Hippocampal formation (tissue), 2 donors: Measurements from ENCODE around the gene WNT9A.
"Not testable (repeated sequence)": the region's sequence is repeated elsewhere in the genome, so short reads cannot be mapped to it uniquely, and the experiment has no call there.

Experiments
- DNase-seq, 2 donors: peaks; one replicate each; lab custom pipeline; 2025; lab: John Stamatoyannopoulos, UW

The WNT9A gene

GRCh38 chr1:227947676-227948492, at the start of gene WNT9A:
TSS of gene WNT9A (minus strand) at chr1:227947932. CDS start at chr1:227947887, 45 bp downstream.
- no peak for DNase-seq

GRCh38 chr1:227996187-227996950, 48.6 kb upstream of the WNT9A start:
- no peak for DNase-seq

GRCh38 chr1:227994632-227995300, 47.0 kb upstream of the WNT9A start:
- DNase-seq: no peak

DNA sequence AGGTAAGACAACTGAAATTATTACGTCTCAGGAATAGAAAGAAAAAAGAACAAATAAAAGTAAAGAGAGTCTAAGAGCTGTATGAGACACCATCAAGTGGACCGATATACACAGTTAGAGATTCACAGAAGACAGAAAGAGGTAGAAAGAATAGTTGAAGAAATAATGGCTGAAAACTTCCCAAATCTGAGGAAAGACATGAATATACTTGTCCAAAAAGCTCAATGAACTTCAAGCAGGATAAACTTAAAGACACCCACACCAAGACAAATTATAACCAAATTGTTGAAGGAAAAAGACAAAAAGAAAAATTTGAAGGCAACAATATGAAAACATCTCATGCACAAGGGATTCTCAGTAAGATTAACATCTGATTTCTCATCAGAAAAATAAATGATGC, 39.4 kb upstream of the WNT9A start:
- no peak for DNase-seq

GRCh38 chr1:227975583-227976283, 28.0 kb upstream of the WNT9A start:
- not testable (repeated sequence) for DNase-seq

GRCh38 chr1:227973724-227974288, 26.1 kb upstream of the WNT9A start:
- not testable (repeated sequence) for DNase-seq

GRCh38 chr1:227972843-227973374, 25.2 kb upstream of the WNT9A start:
- DNase-seq: not testable (repeated sequence)

DNA sequence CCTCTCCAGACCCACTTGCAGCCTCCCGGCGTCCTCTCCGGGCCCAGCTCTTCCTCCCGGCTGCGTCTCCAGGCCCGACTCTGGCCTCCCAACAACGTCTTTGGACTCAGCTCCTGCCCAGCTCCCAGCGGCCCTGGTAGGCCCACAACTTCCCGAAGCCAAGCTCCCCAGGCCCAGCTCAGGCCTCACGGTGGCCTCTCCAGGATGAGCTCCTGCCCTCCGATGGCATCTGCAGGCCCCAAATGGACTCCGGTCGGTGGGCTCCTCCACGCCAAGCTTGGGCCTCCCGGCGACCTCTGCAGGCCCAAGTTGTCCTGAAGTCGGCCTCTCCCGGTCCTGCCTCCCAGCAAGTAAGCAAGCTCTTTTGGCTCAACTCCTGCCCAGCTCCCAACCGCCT, 24.5 kb upstream of the WNT9A start:
- not testable (repeated sequence) for DNase-seq

- DNase-seq: not testable (repeated sequence)
Measured at GRCh38 chr1:227971643-227972282, 24.0 kb upstream of the WNT9A start.

GRCh38 chr1:227971216-227971615, 23.5 kb upstream of the WNT9A start:
- not testable (repeated sequence) for DNase-seq

DNA sequence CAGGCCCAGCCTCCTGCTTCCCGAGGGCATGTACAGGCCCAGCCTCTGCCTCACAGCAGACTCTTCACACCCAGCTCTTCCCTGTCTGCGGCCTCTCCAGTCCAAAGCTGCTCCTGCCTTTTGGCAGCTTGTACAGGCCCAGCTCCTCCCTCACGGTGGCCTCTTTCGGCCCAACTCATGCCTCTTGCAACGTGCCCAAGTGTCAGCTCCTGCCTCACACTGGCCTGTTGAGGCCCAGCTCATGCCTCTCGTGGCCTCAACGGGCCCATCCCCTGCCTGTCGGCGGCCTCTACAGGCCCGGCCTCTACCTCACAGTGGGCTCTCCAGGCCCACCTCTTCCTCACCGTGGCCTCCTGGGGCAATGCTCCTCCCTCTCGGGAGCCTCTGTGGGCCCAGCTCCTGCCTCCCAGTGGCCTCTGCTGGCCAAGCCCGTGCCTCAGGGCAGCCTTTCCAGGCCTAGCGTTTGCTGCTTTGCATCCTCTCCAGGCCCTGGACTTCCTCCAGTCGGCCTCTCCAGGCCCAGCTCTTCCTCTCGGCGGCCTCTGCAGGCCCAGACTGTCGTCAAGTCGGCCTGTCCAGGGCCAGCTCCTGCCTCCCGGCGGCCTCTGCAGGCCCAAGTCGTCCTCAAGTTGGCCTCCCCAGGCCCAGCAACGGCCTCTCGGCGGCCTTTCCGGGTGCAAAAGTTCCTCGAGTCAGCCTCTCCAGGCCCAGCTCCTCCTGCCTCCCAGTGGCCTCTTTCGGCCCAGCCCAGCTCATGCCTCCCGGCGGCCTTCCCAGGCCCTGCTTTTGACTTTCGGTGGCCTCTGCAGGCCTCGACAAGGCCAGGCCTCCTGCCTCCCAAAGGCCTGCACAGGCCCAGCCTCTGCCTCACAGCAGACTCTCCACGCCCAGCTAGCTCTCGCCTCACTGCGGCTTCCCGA, 22.6 kb upstream of the WNT9A start:
- DNase-seq: not testable (repeated sequence)

- DNase-seq: not testable (repeated sequence)
Measured at GRCh38 chr1:227967815-227968214, 20.1 kb upstream of the WNT9A start.

DNA sequence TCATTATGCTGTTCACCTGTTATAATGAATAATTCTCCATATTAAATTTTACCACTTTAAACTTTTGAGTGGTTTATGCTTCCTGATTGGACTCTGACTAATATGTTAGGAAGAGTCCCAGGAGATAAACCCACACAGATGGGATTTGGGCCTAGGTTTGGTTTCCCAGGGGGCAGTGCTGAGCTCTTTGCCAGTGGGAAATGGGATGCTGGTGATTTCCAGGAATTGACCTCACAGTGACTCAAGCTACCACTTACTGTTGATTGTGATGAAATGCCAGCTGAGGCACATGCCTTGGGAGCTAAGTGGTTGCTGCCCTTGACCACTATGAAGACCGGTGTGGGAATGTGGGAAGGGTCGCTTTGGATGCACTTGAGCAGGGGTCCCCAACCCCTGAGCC, 19.0 kb upstream of the WNT9A start:
- not testable (repeated sequence) for DNase-seq

DNA sequence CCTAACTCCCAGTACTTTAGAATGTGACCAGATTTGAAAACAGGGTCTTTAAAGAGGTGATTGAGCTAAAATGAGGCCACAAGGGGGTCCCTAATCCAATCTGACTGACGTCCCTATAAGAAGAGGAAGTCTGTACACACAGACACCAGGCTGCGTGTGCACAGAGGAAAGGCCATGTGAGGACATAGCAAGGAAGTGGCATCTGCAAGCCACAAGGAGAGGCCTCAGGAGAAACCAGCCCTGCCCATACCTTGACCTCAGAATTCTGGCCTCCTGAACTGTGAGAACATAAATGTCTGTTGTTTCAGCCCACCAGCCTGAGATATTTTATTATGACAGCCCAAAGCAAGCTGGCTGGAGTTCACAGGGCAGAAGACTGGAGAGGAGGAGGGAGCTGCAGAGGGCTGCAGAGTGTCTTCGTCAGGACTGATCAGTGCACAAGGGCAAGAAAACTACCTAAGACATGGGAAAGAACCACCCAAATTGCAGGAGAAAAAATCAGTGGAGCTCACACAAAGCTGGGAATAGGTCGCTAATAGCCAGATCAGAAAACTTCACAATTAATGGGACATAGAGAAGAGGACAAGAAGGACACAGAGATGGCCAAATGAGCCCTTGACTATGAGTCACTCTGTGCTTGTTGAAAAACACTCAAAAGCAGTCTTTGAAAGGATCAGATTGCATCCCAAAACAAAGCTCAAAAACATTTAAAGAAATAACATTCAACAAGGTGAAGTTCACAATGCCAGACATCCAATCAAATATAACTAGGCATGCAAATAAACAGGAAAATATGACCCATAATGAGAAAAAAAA, 14.1 kb upstream of the WNT9A start:
- no peak for DNase-seq

- DNase-seq: no peak
Measured at GRCh38 chr1:227959325-227959860, 11.7 kb upstream of the WNT9A start.

DNA sequence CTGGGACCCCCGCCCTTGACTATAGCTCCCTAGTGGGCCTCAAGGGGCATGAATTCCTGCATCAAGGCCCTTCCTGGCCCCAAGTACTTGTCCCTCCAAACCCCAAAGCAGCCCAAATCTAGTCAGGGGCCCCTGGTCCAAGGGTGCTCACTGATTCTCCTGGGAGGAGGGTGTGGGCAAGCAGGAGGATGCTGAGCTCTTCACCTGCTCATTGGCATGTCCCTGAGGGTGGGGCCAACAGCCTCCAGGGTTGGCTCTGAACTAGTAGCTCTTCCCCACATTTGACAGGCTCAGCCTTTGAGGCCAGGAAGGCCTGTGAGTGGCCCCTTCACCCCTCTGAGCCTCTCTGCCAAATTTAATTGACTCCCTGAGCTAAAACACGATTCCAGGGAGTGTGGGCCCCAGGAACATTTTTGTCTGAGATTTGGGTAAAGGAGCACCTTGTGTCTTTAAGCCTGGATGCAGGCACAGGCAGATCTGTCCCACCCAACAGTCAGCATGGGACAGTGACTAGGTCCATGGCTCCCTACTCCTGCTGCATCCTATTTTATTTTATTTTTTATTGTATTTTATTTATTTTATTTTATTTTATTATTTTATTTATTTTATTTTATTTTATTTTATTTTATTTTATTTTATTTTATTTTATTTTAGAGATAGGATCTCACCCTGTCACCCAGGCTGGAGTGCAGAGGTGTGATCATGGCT, 11.0 kb upstream of the WNT9A start:
- DNase-seq: no peak

DNA sequence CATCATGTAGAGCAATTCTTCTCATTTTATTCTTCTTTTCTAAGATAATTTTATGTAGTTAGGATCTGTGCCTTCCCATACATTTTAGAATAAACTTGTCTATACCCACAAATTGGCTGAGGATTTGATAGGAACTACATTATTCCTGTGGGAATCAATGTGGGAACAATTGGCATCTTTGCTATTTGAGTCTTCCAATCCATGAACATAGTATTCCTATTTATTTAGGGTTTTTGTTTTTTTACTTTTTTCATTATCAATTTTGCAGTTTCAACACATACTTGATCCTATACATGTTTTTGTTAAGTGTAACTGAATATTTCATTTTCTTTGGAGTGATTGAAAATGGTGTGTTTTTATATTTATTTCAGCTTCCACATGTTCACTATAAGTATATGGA, 8.1 kb upstream of the WNT9A start:
- DNase-seq: no peak
